Neural crest cell (in vitro differentiated cells): ENCODE data around the gene ZXDC. TPM values are rescaled to one million over a fixed set of nuclear protein-coding genes. Genes with fewer than 3 reads are reported as not detected.

Source experiments
- DNase-seq: peaks from one replicate; pipeline ENCODE4 v3.0.0; 2021; ENCODE audit warnings: low read depth, mixed read lengths, low spot score
- H3K27ac Mint-ChIP-seq: one replicate; pipeline ENCODE4 v1.8.0; 2021; ENCODE audit warnings: mild to moderate bottlenecking, mixed read lengths; ENCODE audit not compliant: unreplicated experiment
- H3K27me3 Mint-ChIP-seq: 2 replicates; pipeline ENCODE4 v1.8.0; 2021; ENCODE audit warnings: low read depth, mild to moderate bottlenecking, mixed read lengths
- H3K36me3 Mint-ChIP-seq: 2 replicates; pipeline ENCODE4 v1.8.0; 2021; ENCODE audit warnings: low read depth, mild to moderate bottlenecking, mixed read lengths
- H3K4me1 Mint-ChIP-seq: 2 replicates; pipeline ENCODE4 v1.8.0; 2021; ENCODE audit warnings: mixed read lengths
- H3K4me3 Mint-ChIP-seq: one replicate; pipeline ENCODE4 v1.8.0; 2021; ENCODE audit warnings: mild to moderate bottlenecking, mixed read lengths
- H3K9me3 Mint-ChIP-seq: 2 replicates; pipeline ENCODE4 v1.8.0; 2021; ENCODE audit warnings: mixed read lengths
- CTCF ChIP-seq: fragments of 200-600 bp; sonication (generic); conservative IDR thresholded peaks from 2 replicates; pipeline ENCODE4 v1.5.0; 2021; ENCODE audit warnings: antibody characterized with exemption, mild to moderate bottlenecking
- total RNA-seq: library from RNA; stranded (reverse); gene quantifications from 2 replicates; pipeline ENCODE4 v1.2.1, GENCODE V29; 2021

ZXDC gene
- total RNA-seq, 1 donor from 2014 or later: 34.3 TPM

GRCh38 chr3:126456766-126457388, 18.8 kb downstream of the ZXDC start:
- no peak for TF ChIP-seq CTCF
- H3K36me3 Mint-ChIP-seq: peaks cover 11% of the 10 kb centered on the region
- H3K9me3 Mint-ChIP-seq: no peaks in the 10 kb centered on the region
- no peaks in the 10 kb centered on the region for H3K27me3 Mint-ChIP-seq
- no peak overlapping the region for H3K27ac Mint-ChIP-seq
- no peak for DNase-seq
- peaks cover 15% of the 10 kb centered on the region for H3K4me1 Mint-ChIP-seq
- no peak overlapping the region for H3K4me3 Mint-ChIP-seq

GRCh38 chr3:126456211-126456610, 19.5 kb downstream of the ZXDC start:
- no peak for DNase-seq
- TF ChIP-seq CTCF: no peak
- no peaks in the 10 kb centered on the region for H3K9me3 Mint-ChIP-seq
- no peak overlapping the region for H3K27ac Mint-ChIP-seq
- H3K36me3 Mint-ChIP-seq: peaks cover 13% of the 10 kb centered on the region
- peaks cover 15% of the 10 kb centered on the region for H3K4me1 Mint-ChIP-seq
- H3K27me3 Mint-ChIP-seq: no peaks in the 10 kb centered on the region
- no peak overlapping the region for H3K4me3 Mint-ChIP-seq

- Mint-ChIP-seq H3K4me1 (peaks cover 15% of the 10 kb centered on the region), H3K9me3 (no peaks in the 10 kb centered on the region), H3K27me3 (no peaks in the 10 kb centered on the region), H3K4me3 (no peak overlapping the region), H3K27ac (no peak overlapping the region), H3K36me3 (peaks cover 12% of the 10 kb centered on the region)
- TF ChIP-seq CTCF: no peak
- no peak for DNase-seq
These were observed 21.1 kb downstream of the ZXDC start for GRCh38 chr3:126454437-126455198.

GRCh38 chr3:126454025-126454424, 21.7 kb downstream of the ZXDC start:
- DNase-seq: no peak
- no peaks in the 10 kb centered on the region for H3K9me3 Mint-ChIP-seq
- no peak overlapping the region for H3K27ac Mint-ChIP-seq
- peaks cover 15% of the 10 kb centered on the region for H3K4me1 Mint-ChIP-seq
- no peaks in the 10 kb centered on the region for H3K27me3 Mint-ChIP-seq
- no peak overlapping the region for H3K4me3 Mint-ChIP-seq
- TF ChIP-seq CTCF: no peak
- H3K36me3 Mint-ChIP-seq: peaks cover 12% of the 10 kb centered on the region

- no peak for TF ChIP-seq CTCF
- no peak for DNase-seq
- Mint-ChIP-seq H3K4me3 (no peak overlapping the region), H3K9me3 (no peaks in the 10 kb centered on the region), H3K4me1 (peaks cover 15% of the 10 kb centered on the region), H3K27me3 (no peaks in the 10 kb centered on the region), H3K27ac (no peak overlapping the region), H3K36me3 (peaks cover 9% of the 10 kb centered on the region)
These were observed 23.5 kb downstream of the ZXDC start for GRCh38 chr3:126452213-126452612.
